SK-N-MC (cell line): Measurements from ENCODE around the gene SH3GLB2.

Experiments used
- EZH2 ChIP-seq: fragments of 200-600 bp; sonication (generic); IDR thresholded peaks from one replicate; pipeline ENCODE4 v1.6.1; 2017; ENCODE audit warnings: antibody characterized with exemption
- FOXP2 ChIP-seq: optimal IDR thresholded peaks from 2 replicates; pipeline ENCODE3; 2011; ENCODE audit warnings: mild to moderate bottlenecking, moderate library complexity; ENCODE audit not compliant: insufficient read depth; ENCODE audit errors: extremely low read length, control extremely low read depth
- POLR2AphosphoS5 ChIP-seq: IDR thresholded peaks from 2 replicates; pipeline ENCODE4 v1.6.1; 2012; ENCODE audit warnings: mild to moderate bottlenecking, low read depth, low read length, borderline replicate concordance

DNA sequence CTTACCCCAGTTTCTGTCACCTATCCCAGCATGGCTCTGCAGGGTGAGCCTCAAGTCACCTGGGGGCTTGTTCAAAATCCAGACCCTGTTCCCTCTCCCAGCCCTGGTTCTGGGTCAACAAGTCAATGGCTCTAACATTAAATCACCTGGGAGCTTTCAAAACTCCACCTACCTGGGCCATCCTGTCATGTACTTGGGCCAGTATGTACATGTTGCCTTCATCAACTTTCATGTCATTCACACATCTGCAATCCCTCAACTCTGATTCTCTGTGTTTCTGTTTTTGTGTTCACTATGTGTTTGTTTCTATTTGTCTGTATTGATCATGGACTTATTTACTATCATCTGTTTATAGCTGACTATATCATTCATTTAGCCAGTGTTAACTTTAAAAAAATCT lies 2.1 kb upstream of the SH3GLB2 start:
- TF ChIP-seq EZH2 (no peak), POLR2AphosphoS5 (no peak), FOXP2 (no peak)
